HG02981 (cell line): Measurements from ENCODE around the gene HIPK4.
"Not testable (repeated sequence)": the region's sequence is repeated elsewhere in the genome, so short reads cannot be mapped to it uniquely, and the experiment has no call there.

Experiments used
- ATAC-seq: cut with Tn5 transposase; IDR thresholded peaks from one replicate; pipeline ENCODE4 v1.9.1; 2021; ENCODE audit warnings: mild to moderate bottlenecking, moderate library complexity; ENCODE audit not compliant: unreplicated experiment

HIPK4 gene

GRCh38 chr19:40394816-40395210, 4.8 kb upstream of the HIPK4 start:
- no peak for ATAC-seq

GRCh38 chr19:40393894-40394815, 4.2 kb upstream of the HIPK4 start:
- no peak for ATAC-seq

- ATAC-seq = no peak
These were observed 3.0 kb upstream of the HIPK4 start for GRCh38 chr19:40392894-40393517.

GRCh38 chr19:40392123-40392522, 2.1 kb upstream of the HIPK4 start:
- ATAC-seq = no peak

- no peak for ATAC-seq
These were observed 437 bp downstream of the HIPK4 start for GRCh38 chr19:40389404-40390083.

GRCh38 chr19:40388481-40388880, 1.5 kb downstream of the HIPK4 start:
- ATAC-seq = no peak

GRCh38 chr19:40387155-40387554, 2.8 kb downstream of the HIPK4 start:
- no peak for ATAC-seq

GRCh38 chr19:40383668-40384248, 6.2 kb downstream of the HIPK4 start:
- ATAC-seq = no peak

- no peak for ATAC-seq
These were observed 8.7 kb downstream of the HIPK4 start for GRCh38 chr19:40381321-40381720.

GRCh38 chr19:40380199-40381037, 9.6 kb downstream of the HIPK4 start:
- no peak for ATAC-seq

GRCh38 chr19:40379446-40380198, 10.4 kb downstream of the HIPK4 start:
- no peak for ATAC-seq

GRCh38 chr19:40378509-40378908, 11.5 kb downstream of the HIPK4 start:
- no peak for ATAC-seq

- no peak for ATAC-seq
These were observed 12.1 kb downstream of the HIPK4 start for GRCh38 chr19:40377876-40378385.

- ATAC-seq = no peak
These were observed 13.6 kb downstream of the HIPK4 start for GRCh38 chr19:40376286-40376862.

GRCh38 chr19:40374084-40374483, 15.9 kb downstream of the HIPK4 start:
- ATAC-seq = no peak

- no peak for ATAC-seq
These were observed 18.2 kb downstream of the HIPK4 start for GRCh38 chr19:40371802-40372122.

GRCh38 chr19:40370997-40371801, 18.8 kb downstream of the HIPK4 start:
- no peak for ATAC-seq

- ATAC-seq = not testable (repeated sequence)
These were observed 19.7 kb downstream of the HIPK4 start for GRCh38 chr19:40370253-40370652.
